GM11168 (cell line): ENCODE data around the gene C2orf49.

Source experiments
- in situ Hi-C: fragments of 300-500 bp; cut with MboI; formaldehyde crosslinking; loops from one replicate; pipeline ENCODE4 v1.12.0; 2022; ENCODE audit warnings: low sequenced_read_pairs; ENCODE audit not compliant: unreplicated experiment

C2orf49 gene

GRCh38 chr2:105380432-105381100, 43.2 kb downstream of the C2orf49 start:
- in situ Hi-C loops = no loop called here

DNA sequence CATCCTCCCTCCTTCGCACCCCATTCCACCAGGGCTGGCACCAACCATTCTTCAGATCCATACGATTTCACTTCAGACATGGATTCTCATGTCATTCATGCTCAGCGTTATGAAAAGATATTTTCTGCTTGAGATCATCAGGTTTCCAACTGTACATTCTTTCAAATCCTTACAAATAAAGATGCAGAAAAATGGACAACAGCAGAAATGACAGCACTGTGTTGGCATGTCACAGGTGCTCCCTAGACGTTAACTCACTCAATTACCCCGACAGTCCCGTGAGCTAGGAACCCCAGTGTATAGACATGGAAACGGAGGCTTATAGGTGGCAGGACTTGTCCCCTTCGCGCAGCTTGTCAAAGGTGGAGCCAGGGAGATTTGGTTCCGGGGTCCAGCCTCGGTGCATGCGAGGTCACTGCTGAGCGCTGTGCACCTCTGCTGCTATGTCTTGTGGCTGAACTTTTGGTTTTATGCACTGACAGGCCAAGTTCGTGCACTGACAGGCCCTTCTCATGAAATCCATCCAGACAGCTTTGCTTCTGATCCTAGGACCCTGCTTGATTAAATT, 43.8 kb downstream of the C2orf49 start:
- in situ Hi-C loops = no loop called here

DNA sequence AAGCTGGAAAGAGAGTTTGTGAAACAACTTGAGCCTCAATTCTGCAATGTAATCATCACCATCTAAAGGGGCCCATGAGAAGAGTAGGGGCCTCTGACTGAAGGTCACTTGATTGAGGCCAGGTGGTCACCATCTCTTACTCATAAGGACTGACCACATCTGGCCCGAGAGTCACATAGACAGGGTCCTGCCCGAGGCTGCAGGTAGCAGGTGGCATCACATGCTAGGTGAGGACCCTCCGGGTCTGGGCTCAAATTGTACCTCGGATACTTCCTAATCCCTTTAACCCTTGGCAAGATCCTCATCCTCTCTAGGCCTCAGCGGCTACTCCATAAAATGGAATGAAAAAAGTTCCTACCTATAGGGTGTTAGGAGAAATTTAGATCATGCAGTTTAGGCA, 44.8 kb downstream of the C2orf49 start:
- in situ Hi-C loops = no loop called here

- in situ Hi-C loops = no loop called here
Measured at GRCh38 chr2:105383432-105384166, 46.3 kb downstream of the C2orf49 start.

DNA sequence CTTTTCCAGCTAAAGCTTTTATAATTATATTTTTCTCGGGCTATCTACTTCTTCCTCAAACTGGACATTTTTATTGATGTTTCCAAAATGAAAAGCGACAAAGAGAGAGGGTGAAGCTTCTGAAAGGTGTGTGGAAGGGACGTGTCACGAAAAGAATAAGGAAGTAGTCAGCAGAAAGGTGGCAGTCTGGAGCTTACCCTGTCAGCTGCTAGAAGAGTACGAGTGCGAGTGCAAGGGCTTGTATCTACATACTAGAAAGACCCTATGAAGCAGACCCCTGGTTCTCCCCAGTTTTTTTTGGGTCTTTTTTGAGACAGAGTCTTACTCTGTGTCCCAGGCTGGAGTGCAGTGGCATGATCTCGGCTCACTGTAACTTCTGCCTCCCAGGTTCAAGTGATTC, 46.9 kb downstream of the C2orf49 start:
- in situ Hi-C loops = no loop called here

- in situ Hi-C loops = no loop called here
Measured at GRCh38 chr2:105384861-105385260, 47.5 kb downstream of the C2orf49 start.

DNA sequence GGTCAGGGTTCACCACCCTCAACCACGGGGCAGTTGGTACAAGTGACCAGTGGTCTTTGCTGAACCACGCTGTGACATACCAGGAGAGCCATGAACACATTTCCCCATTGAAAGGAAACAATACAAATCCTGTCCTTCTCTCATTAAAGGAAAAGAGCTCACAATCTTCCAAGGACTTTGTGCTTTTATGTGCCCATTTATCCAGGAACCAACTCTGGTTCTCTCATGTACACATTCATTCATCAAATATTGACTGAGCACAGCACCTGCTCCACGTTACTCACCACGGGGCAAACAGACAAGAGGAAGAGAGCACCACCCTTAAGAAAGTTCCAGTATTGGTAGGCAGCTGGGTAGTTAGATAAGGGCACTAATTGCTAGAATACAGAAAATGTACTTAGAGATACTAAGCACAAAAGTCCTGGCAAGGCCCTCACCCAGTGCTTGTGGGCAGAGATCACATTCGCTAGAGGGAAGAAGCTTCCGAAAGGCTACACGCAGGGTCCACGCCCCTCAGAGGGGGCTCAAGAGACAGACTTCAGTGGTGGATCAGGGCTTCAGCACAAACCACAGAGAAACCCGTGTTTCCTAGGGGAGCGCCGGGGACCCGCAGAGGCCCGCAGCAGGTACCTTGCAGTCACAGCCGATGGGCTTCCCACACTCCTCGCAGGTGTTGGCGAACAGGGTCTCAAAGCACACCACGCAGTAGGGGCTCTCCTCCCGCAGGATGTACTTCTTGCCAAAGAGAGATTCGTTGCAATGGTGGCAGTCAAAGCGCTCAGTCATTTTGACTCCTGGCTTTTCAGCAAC, 48.6 kb downstream of the C2orf49 start:
- in situ Hi-C loops = no loop called here

- in situ Hi-C loops = no loop called here
Measured at GRCh38 chr2:105387225-105387624, 49.9 kb downstream of the C2orf49 start.

DNA sequence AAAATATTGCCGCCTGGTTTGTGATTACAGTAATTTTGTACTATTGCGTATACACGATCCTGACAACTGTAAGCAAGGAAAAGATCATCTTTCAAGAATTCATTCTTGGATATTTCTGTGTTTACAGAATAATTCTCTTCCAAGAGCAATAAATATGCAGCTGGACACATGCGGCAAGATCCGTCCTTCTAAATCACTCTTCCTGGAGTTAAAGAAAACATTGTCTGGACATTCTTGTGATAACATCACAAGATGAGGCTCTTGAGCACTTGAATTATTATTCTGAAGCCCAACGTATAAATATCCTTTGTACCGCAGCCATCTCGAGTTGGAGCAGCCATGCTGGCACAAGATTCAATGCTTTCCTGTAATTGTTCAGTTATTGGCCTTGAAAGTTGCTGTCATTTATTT, 51.6 kb downstream of the C2orf49 start:
- in situ Hi-C loops = no loop called here

GRCh38 chr2:105390454-105390853, 53.1 kb downstream of the C2orf49 start:
- in situ Hi-C loops = no loop called here

GRCh38 chr2:105391058-105391627, 53.8 kb downstream of the C2orf49 start:
- in situ Hi-C loops = no loop called here

DNA sequence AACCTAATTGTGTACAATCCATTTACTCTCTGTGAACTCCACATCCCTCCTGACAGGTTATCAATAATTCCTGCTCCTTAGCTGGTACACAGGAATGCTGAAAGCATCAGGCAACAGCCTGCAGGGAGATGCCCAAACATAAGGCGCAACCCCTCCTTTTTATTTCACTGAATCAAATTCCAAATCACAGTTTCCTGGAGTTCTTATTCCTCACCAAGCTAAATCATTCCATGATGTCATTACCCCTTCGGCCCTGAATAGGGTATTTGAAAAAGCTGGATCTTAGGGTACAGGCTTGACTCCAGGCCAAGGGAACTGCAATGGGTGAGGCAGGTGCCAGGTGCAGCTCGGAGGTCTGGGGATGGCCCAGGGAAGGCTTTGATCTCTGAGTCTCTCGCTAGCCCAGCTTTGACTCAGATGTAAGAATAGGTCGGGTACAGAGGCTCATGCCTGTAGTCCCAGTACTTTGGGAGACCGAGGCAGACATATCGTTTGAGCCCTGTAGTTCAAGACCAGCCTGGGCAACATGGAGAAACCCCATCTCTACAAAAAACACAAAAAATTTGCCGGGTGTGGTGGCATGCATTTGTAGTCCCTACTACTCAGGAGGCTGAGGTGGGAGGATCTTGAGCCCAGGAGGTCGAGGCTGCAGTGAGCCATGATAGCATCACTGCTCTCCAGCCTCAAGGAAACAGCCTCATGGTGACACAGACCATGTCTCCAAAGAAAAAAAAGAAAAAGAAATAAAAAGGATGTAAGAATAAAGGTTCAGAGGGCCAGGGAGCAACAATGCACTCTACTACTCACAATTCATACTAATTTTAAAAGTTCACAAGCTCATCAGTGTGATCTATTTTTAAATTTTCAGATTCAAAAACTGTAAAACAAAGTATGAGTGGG, 54.7 kb downstream of the C2orf49 start:
- in situ Hi-C loops = no loop called here

GRCh38 chr2:105393373-105394055, 56.2 kb downstream of the C2orf49 start:
- in situ Hi-C loops = no loop called here

- in situ Hi-C loops = no loop called here
Measured at GRCh38 chr2:105394951-105395611, 57.7 kb downstream of the C2orf49 start.

DNA sequence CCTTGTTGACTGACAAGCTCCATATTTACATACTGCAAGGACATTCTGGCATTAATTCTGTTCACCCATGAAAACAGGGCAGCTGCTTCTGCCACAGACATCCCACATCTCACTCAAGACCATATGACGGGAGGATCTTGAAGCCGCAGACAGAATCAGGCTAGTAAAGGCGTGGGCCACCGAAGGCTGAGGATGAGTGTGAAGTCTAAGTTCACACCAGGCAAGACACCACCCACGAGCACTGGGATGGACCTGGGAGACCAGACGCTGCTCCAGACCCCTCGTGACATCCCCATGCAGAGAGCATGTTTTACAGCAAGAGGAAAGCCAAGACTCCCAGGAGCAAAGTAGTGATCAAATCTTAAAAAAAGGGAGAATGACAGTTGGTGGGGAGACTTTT, 58.4 kb downstream of the C2orf49 start:
- in situ Hi-C loops = no loop called here

- in situ Hi-C loops = no loop called here
Measured at GRCh38 chr2:105396254-105397024, 59.1 kb downstream of the C2orf49 start.

DNA sequence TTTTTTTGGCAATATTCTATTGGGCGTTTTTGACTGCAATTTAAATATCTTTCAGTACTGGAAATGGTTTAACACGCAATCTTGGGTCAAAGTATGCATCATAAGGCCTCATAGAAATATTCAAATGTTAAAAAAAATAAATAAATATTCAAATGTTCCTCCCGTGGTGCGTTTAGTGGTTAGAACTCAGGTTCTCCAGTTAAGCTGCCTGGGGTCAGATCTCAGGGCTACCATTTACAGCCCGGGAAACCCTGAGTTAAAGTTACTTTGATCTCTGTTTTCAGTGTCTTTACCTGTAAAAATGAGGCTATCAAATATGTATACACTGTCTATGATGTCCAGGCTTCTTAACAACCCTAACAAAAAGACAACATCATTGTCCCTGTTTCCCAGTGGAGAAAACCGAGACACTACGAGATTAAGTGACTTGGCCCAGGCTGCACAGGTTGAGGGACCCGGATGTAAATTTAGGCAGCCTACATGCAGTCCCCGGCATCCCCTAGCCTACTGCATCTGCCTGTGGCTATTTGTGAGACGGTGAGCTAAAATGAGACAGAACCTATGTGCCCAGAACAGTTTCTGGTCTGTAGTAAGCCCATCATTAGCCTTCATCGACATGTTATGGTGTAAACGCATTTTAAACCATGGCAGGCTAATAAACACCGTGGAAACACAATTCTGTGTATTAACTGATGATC, 59.8 kb downstream of the C2orf49 start:
- in situ Hi-C loops = no loop called here
